Measurements from ENCODE around the gene COL9A2.

COL9A2 gene

DNA sequence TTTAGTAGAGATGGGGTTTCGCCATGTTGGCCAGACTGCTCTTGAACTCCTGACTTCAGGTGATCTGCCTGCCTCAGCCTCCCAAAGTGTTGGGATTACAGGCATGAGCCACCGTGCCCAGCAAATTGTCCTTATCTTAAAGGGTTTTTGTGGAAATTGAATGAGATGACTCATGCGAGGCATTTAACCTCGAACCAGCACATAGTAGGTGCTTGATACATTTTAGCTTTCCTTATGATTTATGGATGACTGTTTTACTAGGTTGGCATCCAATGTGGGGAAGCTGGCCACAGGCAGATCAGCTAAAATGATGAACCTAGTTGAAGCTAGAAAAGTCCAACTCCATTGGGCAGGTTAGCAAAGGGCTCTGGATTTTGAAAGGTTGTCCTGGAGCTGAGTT is 1.4 kb upstream of the COL9A2 start:
- no peak for DNase-seq (ENCODE audit: low read depth in 2 of 2)

DNA sequence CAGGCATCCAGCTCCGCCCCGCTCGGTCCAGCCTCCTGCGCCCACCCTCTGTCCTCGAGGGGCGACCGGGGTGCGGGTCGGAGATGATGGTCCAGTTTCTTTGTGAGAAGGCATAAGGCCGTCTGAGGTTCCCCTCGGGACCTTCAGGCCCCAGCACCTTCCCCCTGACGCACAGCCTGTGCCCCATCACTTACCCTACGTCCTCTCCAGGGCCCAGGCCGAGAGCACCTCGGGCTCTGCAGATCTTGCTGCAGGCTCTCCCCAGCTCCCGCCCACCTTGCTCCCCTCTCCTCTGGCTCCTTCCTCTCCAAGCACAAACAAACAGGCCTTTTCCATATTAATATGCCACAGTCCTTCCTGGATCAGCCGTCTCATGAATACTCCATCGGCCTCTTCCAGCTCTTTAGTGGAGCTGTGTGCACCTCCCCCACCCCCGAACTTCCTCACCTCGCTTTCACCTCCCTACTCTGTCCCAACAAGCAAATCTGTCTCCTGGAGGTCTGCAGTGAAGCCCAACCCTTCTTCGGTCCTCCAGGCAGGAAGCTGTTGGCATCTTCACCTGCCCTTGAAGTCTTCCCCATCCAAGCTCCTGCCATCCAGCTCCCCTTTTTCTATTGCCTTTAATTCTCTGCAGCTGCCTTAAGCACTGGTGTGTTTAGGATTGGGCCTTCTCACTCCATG is 448 bp upstream of the COL9A2 start:
- DNase-seq (ENCODE audit: low read depth in 2 of 2), result no peak

GRCh38 chr1:40315795-40316594 is 1.1 kb downstream of the COL9A2 start:
- DNase-seq (ENCODE audit: low read depth in 2 of 2), result no peak

DNA sequence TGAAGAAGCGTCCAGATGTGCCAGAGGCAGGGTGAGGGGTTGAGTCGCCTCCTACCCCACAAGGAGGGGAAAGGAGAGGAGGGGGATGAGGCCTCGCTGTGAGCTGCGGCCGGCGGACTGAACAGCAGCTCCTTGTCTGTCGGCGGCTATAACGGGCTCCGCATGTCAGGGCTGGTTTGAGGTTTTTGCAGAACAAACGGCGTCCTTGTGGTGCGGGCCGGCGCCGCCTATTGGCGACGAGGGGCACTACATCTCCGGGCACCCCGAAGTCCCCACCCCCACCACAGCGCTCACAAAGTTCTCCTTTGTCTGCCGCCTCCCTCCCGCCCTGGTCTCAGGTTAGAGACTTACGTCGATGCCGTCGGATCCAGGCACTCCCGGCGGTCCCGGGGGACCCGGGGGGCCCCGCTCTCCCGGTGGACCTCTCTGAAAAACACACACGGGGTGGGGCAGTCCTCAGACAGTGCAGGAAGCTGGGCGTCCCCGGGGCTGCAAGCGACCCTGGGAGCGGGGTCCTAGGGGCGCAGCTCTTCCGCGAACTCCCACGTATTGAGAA is 1.8 kb downstream of the COL9A2 start:
- peak; percentile 59 to 67 for DNase-seq (ENCODE audit: low read depth in 2 of 2)

GRCh38 chr1:40314721-40315238 is 2.3 kb downstream of the COL9A2 start:
- DNase-seq (ENCODE audit: low read depth in 2 of 2), result no peak

DNA sequence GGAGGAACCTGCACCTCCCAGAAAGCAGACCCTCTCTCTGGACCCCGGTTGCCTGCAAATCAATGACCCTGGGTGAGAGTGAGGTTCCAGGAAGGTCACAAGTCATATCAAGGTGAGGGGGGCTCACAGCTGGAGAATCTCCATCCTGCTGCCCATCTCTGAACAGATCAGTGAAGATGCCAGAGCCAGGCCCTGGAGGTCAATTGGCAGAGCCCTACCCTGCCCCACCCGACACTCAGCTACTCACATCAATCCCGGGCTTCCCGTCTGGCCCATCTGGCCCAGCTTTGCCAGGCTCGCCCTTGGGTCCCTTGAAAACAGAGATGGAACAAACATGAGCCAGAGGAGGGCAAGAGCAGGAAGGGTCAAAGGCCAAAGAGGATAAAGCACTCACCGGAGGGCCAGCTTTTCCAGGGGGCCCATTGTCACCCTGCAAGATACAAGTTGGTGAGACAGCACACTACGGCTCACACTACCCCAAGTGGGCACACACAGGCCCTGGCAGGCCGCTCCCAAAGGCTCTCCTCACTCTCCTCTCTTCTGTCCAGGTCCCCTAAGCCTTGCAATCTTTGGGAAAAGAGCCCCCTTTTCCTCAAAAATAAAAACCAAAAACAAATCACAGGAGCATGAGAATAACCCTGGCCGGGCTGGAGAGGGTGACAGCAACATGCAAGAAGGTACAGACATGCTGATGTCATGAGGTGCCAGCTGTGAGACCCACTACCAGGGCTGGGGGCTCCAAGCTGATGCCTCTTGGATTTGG is 2.9 kb downstream of the COL9A2 start:
- no peak for DNase-seq (ENCODE audit: low read depth in 2 of 2)

- no peak for DNase-seq (ENCODE audit: low read depth in 2 of 2)
Measured at GRCh38 chr1:40313329-40313957, 3.6 kb downstream of the COL9A2 start.

- no peak for DNase-seq (ENCODE audit: low read depth in 2 of 2)
Measured at GRCh38 chr1:40312238-40313205, 4.6 kb downstream of the COL9A2 start.

DNA sequence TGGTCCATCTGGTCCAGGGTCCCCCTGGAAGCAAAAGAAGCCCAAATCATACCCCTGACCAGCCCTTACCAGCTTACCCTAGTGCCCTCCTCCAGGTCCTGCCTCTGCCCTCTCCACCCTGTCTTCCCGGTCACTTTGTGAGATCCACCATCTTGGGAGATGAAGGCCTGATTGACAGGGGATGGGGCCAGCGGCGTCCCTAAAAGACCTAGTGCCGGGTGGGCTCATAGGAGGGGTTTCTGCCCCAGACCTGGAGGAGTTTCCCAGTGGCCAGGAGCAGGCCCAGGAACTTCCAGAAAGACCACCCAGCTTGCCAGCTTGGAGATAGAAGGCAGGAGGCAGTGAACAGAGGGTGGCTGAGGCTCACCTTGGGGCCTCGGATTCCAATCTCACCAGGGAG is 5.4 kb downstream of the COL9A2 start:
- DNase-seq (ENCODE audit: low read depth in 2 of 2), result no peak

GRCh38 chr1:40310983-40311642 is 6.0 kb downstream of the COL9A2 start:
- DNase-seq (ENCODE audit: low read depth in 2 of 2), result no peak

- DNase-seq (ENCODE audit: low read depth in 2 of 2), result no peak
Measured at GRCh38 chr1:40310129-40310461, 7.0 kb downstream of the COL9A2 start.

- DNase-seq (ENCODE audit: low read depth in 2 of 2), result no peak
Measured at GRCh38 chr1:40309374-40310128, 7.5 kb downstream of the COL9A2 start.

DNA sequence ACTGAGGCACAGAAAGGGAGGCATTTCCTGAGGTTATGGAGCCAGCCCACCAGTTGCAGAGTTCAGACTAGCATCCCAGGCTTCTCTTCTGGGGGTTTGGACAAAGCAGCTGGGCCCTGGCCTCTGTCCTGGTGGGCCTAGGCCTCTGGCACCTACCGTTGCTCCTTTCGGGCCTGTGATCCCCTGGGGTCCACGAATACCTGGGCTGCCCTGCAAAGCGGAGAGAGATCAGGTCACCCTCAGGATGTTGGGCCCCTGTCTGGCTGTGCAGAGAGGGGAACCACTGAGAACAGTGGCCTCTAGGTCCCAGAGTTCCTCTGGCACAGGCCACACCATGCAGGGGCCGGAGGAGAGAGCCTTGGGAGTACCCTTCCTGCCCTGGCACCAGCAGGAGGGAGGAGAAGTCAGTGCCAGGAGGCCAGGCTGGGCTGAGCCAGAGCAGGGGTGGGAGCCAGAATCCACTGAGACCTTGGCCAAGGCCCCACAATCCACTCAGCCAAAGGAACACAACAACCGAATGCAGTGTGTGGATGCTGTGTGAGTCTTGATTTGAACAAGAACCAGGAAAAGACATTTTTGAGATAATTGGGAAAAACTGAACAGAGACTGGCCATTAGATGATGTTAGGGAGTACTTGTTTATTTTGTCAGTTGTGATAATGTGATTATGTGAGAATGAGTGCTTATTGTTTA is 8.9 kb downstream of the COL9A2 start:
- DNase-seq (ENCODE audit: low read depth in 2 of 2), result no peak

- no peak for DNase-seq (ENCODE audit: low read depth in 2 of 2)
Measured at GRCh38 chr1:40307186-40307585, 9.9 kb downstream of the COL9A2 start.

- no peak for DNase-seq (ENCODE audit: low read depth in 2 of 2)
Measured at GRCh38 chr1:40306296-40306695, 10.8 kb downstream of the COL9A2 start.

- no peak for DNase-seq (ENCODE audit: low read depth in 2 of 2)
Measured at GRCh38 chr1:40305871-40306270, 11.2 kb downstream of the COL9A2 start.

- no peak for DNase-seq (ENCODE audit: low read depth in 2 of 2)
Measured at GRCh38 chr1:40305451-40305850, 11.6 kb downstream of the COL9A2 start.

- DNase-seq (ENCODE audit: low read depth in 2 of 2), result no peak
Measured at GRCh38 chr1:40303790-40304189, 13.3 kb downstream of the COL9A2 start.

Measured in stimulated activated CD8-positive, alpha-beta memory T cell treated with anti-CD3 and anti-CD28 coated beads, Interleukin-7, amount 100 ng/mL, for 1 hour (primary cell).